AG04449 (cell line): ENCODE results near the gene ZNRF1.

Source experiments
- CTCF ChIA-PET: fragments of 350-600 bp; formaldehyde crosslinking; extraction: SDS; loops from one replicate; lab custom pipeline; 2021; ENCODE audit warnings: antibody characterized with exemption; lab: Yijun Ruan, JAX
- POLR2A ChIA-PET: fragments of 400-600, 350-600 bp; formaldehyde crosslinking; extraction: SDS; loops from one replicate; lab custom pipeline; 2020; ENCODE audit warnings: antibody characterized with exemption, inconsistent platforms; lab: Yijun Ruan, JAX
- DNase-seq: peaks from one replicate; pipeline ENCODE4 v3.0.0-alpha.2; 2010; ENCODE audit warnings: low read depth, low spot score
- H3K4me3 ChIP-seq: 2 replicates; pipeline ENCODE4 v1.5.1; 2011; ENCODE audit warnings: low read depth, mild to moderate bottlenecking, control low read depth, low read length
- CTCF ChIP-seq: IDR thresholded peaks from one replicate; pipeline ENCODE4 v1.5.1; 2011; ENCODE audit warnings: mild to moderate bottlenecking, moderate library complexity, low read length, control low read depth, inconsistent platforms; ENCODE audit not compliant: insufficient read depth; ENCODE audit errors: missing control alignments

Gene ZNRF1

GRCh38 chr16:75130150-75130771, 131.4 kb downstream of the ZNRF1 start:
- POLR2A ChIA-PET = no interaction called here
- CTCF ChIA-PET = interaction anchor here (1.2 kb wide), 1 partner anchor 8 kb away, joined by 3 read pairs; no protein-coding TSS in a partner anchor
- TF ChIP-seq CTCF = no peak
- H3K4me3 ChIP-seq = no peak overlapping the region
- no peak for DNase-seq

GRCh38 chr16:75131081-75131480, 132.3 kb downstream of the ZNRF1 start:
- DNase-seq = no peak
- POLR2A ChIA-PET = no interaction called here
- TF ChIP-seq CTCF = no peak
- no peak overlapping the region for H3K4me3 ChIP-seq
- CTCF ChIA-PET = interaction anchor here (1.2 to 1.3 kb wide), 2 partner anchors 9 to 20 kb away, joined by 3 to 5 read pairs; no protein-coding TSS in a partner anchor

- no peak for TF ChIP-seq CTCF
- DNase-seq = no peak
- H3K4me3 ChIP-seq = no peak overlapping the region
- POLR2A ChIA-PET = no interaction called here
- CTCF ChIA-PET = interaction anchor here (1.9 kb wide), 1 partner anchor 27 kb away, joined by 5 read pairs; no protein-coding TSS in a partner anchor
Observed at GRCh38 chr16:75138233-75138632, 139.4 kb downstream of the ZNRF1 start.

GRCh38 chr16:75138636-75139035, 139.8 kb downstream of the ZNRF1 start:
- ChIA-PET POLR2A (no interaction called here), CTCF (interaction anchor here (1.9 kb wide), 1 partner anchor 28 kb away, joined by 5 read pairs; no protein-coding TSS in a partner anchor)
- no peak for DNase-seq
- TF ChIP-seq CTCF = no peak
- H3K4me3 ChIP-seq = no peak overlapping the region

- POLR2A ChIA-PET = no interaction called here
- H3K4me3 ChIP-seq = no peak overlapping the region
- CTCF ChIA-PET = no interaction called here
- no peak for DNase-seq
- TF ChIP-seq CTCF = no peak
Observed at GRCh38 chr16:75139498-75139897, 140.7 kb downstream of the ZNRF1 start.

GRCh38 chr16:75143941-75144340, 145.1 kb downstream of the ZNRF1 start:
- no peak overlapping the region for H3K4me3 ChIP-seq
- POLR2A ChIA-PET = no interaction called here
- DNase-seq = no peak
- no peak for TF ChIP-seq CTCF
- CTCF ChIA-PET = no interaction called here
